CD4-positive, alpha-beta T cell treated with Interleukin-4 for 1 hour (primary cell): ENCODE measurements around the gene SF3B5.
"Not testable (repeated sequence)": the region's sequence is repeated elsewhere in the genome, so short reads cannot be mapped to it uniquely, and the experiment has no call there.

ENCODE experiments used
- DNase-seq, 2 donors: peaks; one replicate each; pipeline ENCODE4 v3.0.0-alpha.2; 2020 to 2022

SF3B5 gene

DNA sequence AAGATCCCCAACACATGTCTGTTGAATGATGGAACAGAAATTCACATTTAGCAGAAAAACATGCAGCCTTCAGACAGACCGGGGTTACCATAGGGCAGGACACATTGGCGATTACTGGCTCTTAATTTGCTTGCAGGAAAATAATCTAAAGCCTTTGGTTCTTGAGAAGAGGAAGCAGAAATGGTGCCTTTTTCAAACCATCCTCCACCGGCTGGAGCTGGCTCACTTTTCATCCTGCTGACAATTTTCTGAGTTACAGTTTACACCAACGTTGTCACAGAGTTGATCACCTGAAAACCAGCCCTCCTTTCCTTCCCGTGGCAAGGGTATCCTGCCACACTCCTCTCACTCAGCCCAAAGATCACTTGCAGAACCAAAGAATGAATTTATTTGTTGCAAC, 32.6 kb downstream of the SF3B5 start:
- DNase-seq, result no peak

DNA sequence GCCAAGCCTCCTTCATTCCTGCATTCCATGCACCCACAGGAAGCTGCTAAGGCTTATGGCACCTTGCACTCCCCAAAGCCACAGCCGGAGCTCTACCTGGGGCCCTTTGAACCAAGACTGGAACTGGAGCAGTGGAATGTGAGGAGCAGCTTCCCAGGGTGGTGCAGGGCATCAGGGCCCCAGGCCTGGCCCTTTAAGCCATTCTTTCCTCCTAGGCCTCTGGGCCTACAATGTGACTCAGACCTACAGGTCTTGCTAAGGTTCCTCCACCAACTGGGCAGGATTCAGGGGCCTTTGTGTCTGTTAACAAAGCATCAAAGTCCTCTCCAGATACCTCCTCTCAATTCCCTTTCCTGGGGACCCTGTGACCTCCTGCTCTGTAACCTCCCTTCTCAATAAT, 36.2 kb downstream of the SF3B5 start:
- DNase-seq, result no peak

DNA sequence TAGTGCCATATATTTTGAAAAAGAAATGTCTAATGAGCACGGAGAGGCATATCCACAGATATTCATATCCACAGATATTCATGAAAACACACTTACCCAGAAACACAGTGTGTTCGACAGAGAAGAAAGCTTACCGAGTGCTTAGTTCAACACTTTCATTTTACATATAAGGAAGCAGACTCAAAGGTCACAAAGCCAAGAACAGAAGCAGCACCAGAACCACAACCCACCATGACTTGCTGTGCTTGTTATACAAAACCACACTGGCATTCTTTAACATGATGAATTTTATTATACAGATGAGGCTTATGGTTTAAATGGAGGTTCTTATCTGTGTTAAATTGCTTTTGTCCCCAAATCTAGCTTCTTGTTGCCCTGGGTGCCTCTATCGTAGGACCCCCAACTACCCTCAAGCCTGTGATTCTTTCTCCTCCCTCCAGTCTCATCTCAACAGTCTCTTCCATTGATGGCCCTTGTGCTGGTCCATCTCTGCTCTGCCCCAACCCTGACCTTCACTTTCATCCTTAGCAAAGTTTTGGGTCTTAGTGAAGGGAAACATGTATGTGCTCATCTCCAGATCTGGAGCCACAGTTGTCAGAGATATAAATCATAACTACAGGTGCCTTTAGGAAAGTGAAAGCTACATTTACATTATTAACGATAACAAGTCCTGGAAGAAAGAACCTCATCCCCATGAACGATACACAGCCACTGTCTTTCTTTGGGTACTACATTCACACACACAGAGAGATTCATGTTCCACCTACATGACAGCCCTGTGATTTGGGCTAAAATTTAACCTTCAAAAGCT, 40.0 kb downstream of the SF3B5 start:
- DNase-seq, result peak; percentile 43 to 73

DNA sequence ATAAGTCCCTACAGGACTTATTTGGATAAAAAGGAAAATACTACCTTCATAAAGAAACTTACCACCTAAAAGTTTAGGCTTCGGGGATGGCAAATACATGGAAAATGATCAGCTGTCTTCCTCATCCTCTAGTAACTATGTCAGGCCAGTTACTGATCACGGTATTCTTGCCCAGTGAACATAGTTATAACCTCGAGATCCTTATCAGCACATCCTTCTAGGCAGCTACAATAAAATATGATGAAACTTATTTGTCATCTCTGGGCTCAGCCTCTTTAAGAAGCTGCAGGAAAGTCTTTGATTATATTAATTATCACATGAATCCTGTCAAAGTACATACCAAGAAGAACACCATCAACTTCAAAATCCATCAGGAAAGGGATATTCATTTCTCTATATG, 41.8 kb downstream of the SF3B5 start:
- peak in 1 of 2 donors; percentile 14 for DNase-seq

DNA sequence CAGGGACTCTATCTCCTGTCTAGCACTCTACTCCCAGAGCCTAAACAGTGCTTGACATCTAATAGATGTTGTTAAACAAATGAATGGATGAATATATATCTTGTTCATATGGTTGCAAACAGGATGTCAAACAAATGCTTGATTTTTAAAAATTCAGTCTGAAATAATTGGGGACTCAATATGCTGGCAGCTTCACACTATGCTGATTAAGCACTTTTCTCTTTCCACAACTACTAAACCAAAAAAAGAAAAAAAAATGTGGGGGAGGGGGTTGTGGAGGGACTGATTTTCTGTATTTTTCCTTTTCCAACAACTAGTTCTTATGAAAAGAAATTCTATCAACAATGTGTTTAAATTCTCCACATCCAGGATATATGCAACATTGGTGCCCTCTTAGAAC, 42.9 kb downstream of the SF3B5 start:
- no peak for DNase-seq

DNA sequence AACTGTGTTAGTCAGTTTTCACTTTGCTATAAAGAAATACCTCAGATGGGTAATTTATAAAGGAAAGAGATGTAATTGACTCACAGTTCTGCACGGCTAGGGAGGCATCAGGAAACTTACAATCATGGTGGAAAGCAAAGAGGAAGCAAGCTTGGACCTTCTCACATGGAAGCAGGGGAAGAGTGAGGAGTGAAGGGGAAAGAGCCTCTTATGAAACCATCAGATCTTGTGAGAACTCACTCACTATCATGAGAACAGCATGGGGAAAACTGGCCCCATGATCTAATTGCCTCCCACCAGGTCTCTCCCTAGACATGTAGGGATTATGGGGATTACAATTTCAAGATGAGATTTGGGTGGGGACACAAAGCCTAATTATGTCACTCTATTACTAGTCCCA, 46.0 kb downstream of the SF3B5 start:
- no peak for DNase-seq

DNA sequence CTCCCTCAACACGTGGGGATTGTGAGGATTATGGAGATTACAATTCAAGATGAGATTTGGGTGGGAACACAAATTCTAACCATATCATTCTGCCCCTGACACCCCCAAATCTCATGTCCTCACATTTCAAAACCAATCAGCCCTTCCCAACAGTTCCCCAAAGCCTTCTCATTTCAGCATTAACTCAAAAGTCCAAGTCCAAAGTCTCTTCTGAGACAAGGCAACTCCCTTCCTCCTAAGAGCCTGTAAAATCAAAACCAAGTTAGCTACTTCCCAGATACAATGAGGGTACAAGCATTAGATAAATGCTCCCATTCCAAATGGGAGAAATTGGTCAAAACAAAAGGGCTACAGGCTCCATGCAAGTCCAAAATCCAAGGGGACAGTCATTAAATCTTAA, 47.7 kb downstream of the SF3B5 start:
- DNase-seq, result no peak

DNA sequence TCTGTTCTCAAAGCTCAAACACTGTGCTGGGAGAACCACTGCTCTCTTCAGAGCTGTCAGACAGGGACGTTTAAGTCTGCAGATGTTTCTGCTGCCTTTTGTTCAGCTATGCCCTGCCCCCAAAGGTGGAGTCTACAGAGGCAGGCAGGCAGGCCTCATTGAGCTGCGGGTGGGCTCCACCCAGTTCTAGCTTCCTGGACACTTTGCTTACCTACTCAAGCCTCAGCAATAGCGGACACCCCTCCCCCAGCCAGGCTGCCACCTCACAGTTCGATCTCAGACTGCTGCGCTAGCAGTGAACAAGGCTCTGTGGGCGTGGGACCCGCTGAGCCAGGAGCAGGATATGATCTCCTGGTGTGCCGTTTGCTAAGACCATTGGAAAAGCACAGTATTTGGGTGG, 48.7 kb downstream of the SF3B5 start:
- not testable (repeated sequence) for DNase-seq

DNA sequence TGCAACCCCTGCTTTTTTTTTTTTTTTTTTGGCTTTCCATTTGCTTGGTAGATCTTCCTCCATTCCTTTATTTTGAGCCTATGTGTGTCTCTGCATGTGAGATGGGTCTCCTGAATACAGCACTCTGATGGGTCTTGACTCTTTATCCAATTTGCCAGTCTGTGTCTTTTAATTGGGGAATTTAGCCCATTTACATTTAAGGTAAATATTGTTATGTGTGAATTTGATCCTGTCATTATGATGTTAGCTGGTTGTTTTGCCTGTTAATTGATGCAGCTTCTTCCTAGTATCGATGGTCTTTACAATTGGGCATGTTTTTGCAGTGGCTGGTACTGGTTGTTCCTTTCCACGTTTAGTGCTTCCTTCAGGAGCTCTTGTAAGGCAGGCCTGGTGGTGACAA, 50.4 kb downstream of the SF3B5 start:
- not testable (repeated sequence) for DNase-seq
